H9 (cell line): ENCODE results near the gene FGD5. TPM values are rescaled to one million over a fixed set of nuclear protein-coding genes. Genes with fewer than 3 reads are reported as not detected.

ENCODE experiments used
- DNase-seq: peaks from one replicate; pipeline ENCODE4 v3.0.0-alpha.2; 2017
- H2AFZ ChIP-seq: one replicate; pipeline ENCODE4 v1.6.1; 2013; ENCODE audit warnings: mild to moderate bottlenecking, low read length, control low read depth, moderate library complexity
- H2AK5ac ChIP-seq: 2 replicates; pipeline ENCODE4 v1.6.1; 2013; ENCODE audit warnings: low read length, control low read depth, mixed read lengths; ENCODE audit not compliant: insufficient read length
- H2BK120ac ChIP-seq: one replicate; pipeline ENCODE4 v1.6.1; 2013; ENCODE audit warnings: low read depth, mild to moderate bottlenecking, low read length, control low read depth, inconsistent platforms; ENCODE audit not compliant: poor library complexity, severe bottlenecking
- H2BK12ac ChIP-seq: 2 replicates; pipeline ENCODE4 v1.6.1; 2013; ENCODE audit warnings: low read length, control low read depth, mixed read lengths, low read depth; ENCODE audit not compliant: insufficient read length
- H2BK15ac ChIP-seq: 2 replicates; pipeline ENCODE4 v1.6.1; 2013; ENCODE audit warnings: low read depth, low read length, control low read depth
- H2BK20ac ChIP-seq: one replicate; pipeline ENCODE4 v1.6.1; 2013; ENCODE audit warnings: low read depth, mild to moderate bottlenecking, low read length, control low read depth, inconsistent platforms; ENCODE audit not compliant: poor library complexity, severe bottlenecking
- H2BK5ac ChIP-seq: 2 replicates; pipeline ENCODE4 v1.6.1; 2013; ENCODE audit warnings: low read length, control low read depth, mixed read lengths; ENCODE audit not compliant: insufficient read length
- H3K14ac ChIP-seq: 2 replicates; pipeline ENCODE4 v1.6.1; 2013; ENCODE audit warnings: low read length, control low read depth; ENCODE audit not compliant: insufficient read depth
- H3K18ac ChIP-seq: 2 replicates; pipeline ENCODE4 v1.6.1; 2013; ENCODE audit warnings: low read depth, mild to moderate bottlenecking, mixed read lengths, low read length, control low read depth; ENCODE audit not compliant: insufficient read length
- H3K23ac ChIP-seq: 2 replicates; pipeline ENCODE4 v1.6.1; 2013; ENCODE audit warnings: low read length, control low read depth, mixed read lengths, low read depth; ENCODE audit not compliant: insufficient read length
- H3K23me2 ChIP-seq: 2 replicates; pipeline ENCODE4 v1.6.1; 2013; ENCODE audit warnings: low read depth, mild to moderate bottlenecking, mixed read lengths, low read length, control low read depth; ENCODE audit not compliant: insufficient read length, poor library complexity, severe bottlenecking
- H3K27ac ChIP-seq: 2 replicates; pipeline ENCODE4 v1.5.1; 2013; ENCODE audit warnings: low read length, control low read depth, mixed read lengths, low read depth; ENCODE audit not compliant: insufficient read length
- H3K27me3 ChIP-seq: 2 replicates; pipeline ENCODE4 v1.6.1; 2013; ENCODE audit warnings: low read length, control low read depth, inconsistent platforms; ENCODE audit not compliant: insufficient read depth
- H3K4ac ChIP-seq: 2 replicates; pipeline ENCODE4 v1.6.1; 2013; ENCODE audit warnings: low read depth, mild to moderate bottlenecking, control low read depth, inconsistent platforms, low read length, moderate library complexity
- H3K4me1 ChIP-seq: 2 replicates; pipeline ENCODE4 v1.6.1; 2013; ENCODE audit warnings: low read length, control low read depth, inconsistent platforms; ENCODE audit not compliant: insufficient read depth
- H3K4me2 ChIP-seq: 2 replicates; pipeline ENCODE4 v1.6.1; 2013; ENCODE audit warnings: low read length, control low read depth, mixed read lengths; ENCODE audit not compliant: insufficient read length, insufficient read depth
- H3K56ac ChIP-seq: 2 replicates; pipeline ENCODE4 v1.6.1; 2013; ENCODE audit warnings: low read depth, mild to moderate bottlenecking, mixed read lengths, low read length, control low read depth; ENCODE audit not compliant: insufficient read length
- H3K79me1 ChIP-seq: 2 replicates; pipeline ENCODE4 v1.6.1; 2013; ENCODE audit warnings: low read depth, mild to moderate bottlenecking, moderate library complexity, low read length, control low read depth, inconsistent platforms; ENCODE audit not compliant: insufficient read depth, poor library complexity, severe bottlenecking
- H3K79me2 ChIP-seq: 2 replicates; pipeline ENCODE4 v1.6.1; 2013; ENCODE audit warnings: low read length, control low read depth, inconsistent platforms; ENCODE audit not compliant: insufficient read depth
- H3K9ac ChIP-seq: 2 replicates; pipeline ENCODE4 v1.6.1; 2013; ENCODE audit warnings: low read length, control low read depth, mixed read lengths; ENCODE audit not compliant: insufficient read length; ENCODE audit errors: extremely low read depth
- H3K9me3 ChIP-seq: one replicate; pipeline ENCODE4 v1.6.1; 2013; ENCODE audit warnings: low read depth, low read length, inconsistent platforms; ENCODE audit not compliant: control insufficient read depth
- H3T11ph ChIP-seq: one replicate; pipeline ENCODE4 v1.6.1; 2013; ENCODE audit warnings: mild to moderate bottlenecking, low read length, control low read depth, inconsistent platforms
- H4K20me1 ChIP-seq: one replicate; pipeline ENCODE4 v1.6.1; 2013; ENCODE audit not compliant: control insufficient read depth, insufficient read length, insufficient read depth
- H4K5ac ChIP-seq: 2 replicates; pipeline ENCODE4 v1.6.1; 2013; ENCODE audit warnings: low read depth, mild to moderate bottlenecking, mixed read lengths, low read length, control low read depth; ENCODE audit not compliant: insufficient read length
- H4K8ac ChIP-seq: replicated peaks from 2 replicates; pipeline ENCODE4 v1.6.1; 2013; ENCODE audit warnings: low read length, control low read depth, mixed read lengths, low read depth; ENCODE audit not compliant: insufficient read length
- H4K91ac ChIP-seq: 2 replicates; pipeline ENCODE4 v1.6.1; 2013; ENCODE audit warnings: low read depth, mild to moderate bottlenecking, moderate library complexity, mixed read lengths, low read length, control low read depth; ENCODE audit not compliant: insufficient read length
- H3K27ac Mint-ChIP-seq, 3 experiments: 2 replicates in 2 of 3; 3 replicates in 1 of 3; pipeline ENCODE4 v1.8.0; 2020 to 2021; ENCODE audit warnings: mixed read lengths in 3 of 3, mild to moderate bottlenecking in 1 of 3, moderate library complexity in 1 of 3
- H3K27me3 Mint-ChIP-seq: 2 replicates; pipeline ENCODE4 v1.8.0; 2021; ENCODE audit warnings: low read depth, mild to moderate bottlenecking, moderate library complexity, mixed read lengths
- H3K36me3 Mint-ChIP-seq, 3 experiments: 2 replicates in 2 of 3; 3 replicates in 1 of 3; pipeline ENCODE4 v1.8.0; 2020 to 2021; ENCODE audit warnings: low read depth in 3 of 3, mixed read lengths in 3 of 3; ENCODE audit not compliant: insufficient read depth in 1 of 3
- H3K4me1 Mint-ChIP-seq, 2 experiments: 2 replicates each; pipeline ENCODE4 v1.8.0; 2020; ENCODE audit warnings: mixed read lengths in 2 of 2
- H3K4me3 Mint-ChIP-seq, 2 experiments: 2 replicates in 1 of 2; 3 replicates in 1 of 2; pipeline ENCODE4 v1.8.0; 2020 to 2021; ENCODE audit warnings: mild to moderate bottlenecking in 2 of 2, mixed read lengths in 2 of 2, moderate library complexity in 1 of 2
- H3K9me3 Mint-ChIP-seq, 2 experiments: 2 replicates in 1 of 2; 3 replicates in 1 of 2; pipeline ENCODE4 v1.8.0; 2020; ENCODE audit warnings: mild to moderate bottlenecking in 2 of 2, mixed read lengths in 2 of 2, moderate library complexity in 1 of 2
- WGBS: extraction: QIAGEN DNeasy Blood & Tissue Kit; methylation state at CpG from one replicate; pipeline ENCODE4 v1.1.7; 2013; ENCODE audit warnings: missing lambda C conversion rate, low lambda C conversion rate, mixed read lengths; ENCODE audit not compliant: insufficient read length; ENCODE audit errors: extremely low coverage; 5-methylcytosine and 5-hydroxymethylcytosine counted together
- total RNA-seq: library from RNA; stranded (reverse); gene quantifications from 2 replicates; pipeline ENCODE4 v1.2.1, GENCODE V29; 2021
- TF ChIP-seq, protein P1 (sequence below): fragments of 200-600 bp; sonication (generic); conservative IDR thresholded peaks from 3 replicates; pipeline ENCODE4 v1.8.0; 2021; ENCODE audit warnings: antibody characterized with exemption, mild to moderate bottlenecking

Gene FGD5
- total RNA-seq, 1 experiment from 2014 or later, result 7.8 TPM

DNA sequence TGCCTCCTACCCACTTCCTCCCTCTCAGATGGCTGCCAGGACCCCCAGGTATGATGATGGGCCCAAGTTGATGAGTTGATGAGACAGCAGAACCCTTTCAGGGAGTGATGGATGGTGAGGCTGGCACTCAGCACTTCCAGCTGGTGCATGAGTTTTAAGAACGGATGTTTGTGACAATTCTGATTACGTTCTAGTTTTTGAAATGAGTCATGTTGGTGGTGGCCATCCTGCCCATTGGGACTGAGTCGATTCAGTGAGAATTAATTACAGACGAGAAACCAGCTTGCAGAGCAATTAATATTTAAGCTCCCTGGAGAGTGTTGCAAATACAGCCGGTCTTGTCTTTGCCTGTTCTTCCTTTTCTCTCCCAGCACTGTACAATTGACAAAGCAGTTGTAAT lies 71.7 kb downstream of the FGD5 start:
- no peak overlapping the region for H3K9ac ChIP-seq

More for the DNA sequence above, 71.7 kb downstream of the FGD5 start:
- Histone ChIP-seq H3K79me1 (no peaks in the 10 kb centered on the region), H2AFZ (no peak overlapping the region), H4K5ac (no peak overlapping the region), H4K8ac (no peak overlapping the region), H3K23me2 (no peaks in the 10 kb centered on the region), H2AK5ac (no peak overlapping the region), H3K18ac (no peak overlapping the region), H3K79me2 (no peaks in the 10 kb centered on the region), H4K20me1 (no peaks in the 10 kb centered on the region), H2BK20ac (no peak overlapping the region), H4K91ac (no peak overlapping the region), H2BK5ac (no peak overlapping the region), H3K9me3 (no peaks in the 10 kb centered on the region), H2BK120ac (no peak overlapping the region), H3T11ph (no peak overlapping the region), H3K4me1 (no peaks in the 10 kb centered on the region; the same call in 1 of the 2 replicates), H3K23ac (no peak overlapping the region), H3K56ac (no peak overlapping the region), H3K27ac (no peak overlapping the region), H2BK15ac (no peak overlapping the region), H3K27me3 (no peaks in the 10 kb centered on the region), H2BK12ac (no peak overlapping the region), H3K14ac (no peak overlapping the region), H3K4me2 (no peak overlapping the region), H3K4ac (no peak overlapping the region)
- Mint-ChIP-seq H3K27ac (no peak overlapping the region), H3K9me3 (no peaks in the 10 kb centered on the region), H3K36me3 (no peaks in the 10 kb centered on the region; a peak in 1 of 7 replicates), H3K4me1 (peaks cover 5 to 8% of the 10 kb centered on the region in 2 experiments; a peak in 3 of 4 replicates), H3K27me3 (peaks cover 1% of the 10 kb centered on the region; the same call in 1 of the 2 replicates), H3K4me3 (no peak overlapping the region)
- TF ChIP-seq, protein P1, sequence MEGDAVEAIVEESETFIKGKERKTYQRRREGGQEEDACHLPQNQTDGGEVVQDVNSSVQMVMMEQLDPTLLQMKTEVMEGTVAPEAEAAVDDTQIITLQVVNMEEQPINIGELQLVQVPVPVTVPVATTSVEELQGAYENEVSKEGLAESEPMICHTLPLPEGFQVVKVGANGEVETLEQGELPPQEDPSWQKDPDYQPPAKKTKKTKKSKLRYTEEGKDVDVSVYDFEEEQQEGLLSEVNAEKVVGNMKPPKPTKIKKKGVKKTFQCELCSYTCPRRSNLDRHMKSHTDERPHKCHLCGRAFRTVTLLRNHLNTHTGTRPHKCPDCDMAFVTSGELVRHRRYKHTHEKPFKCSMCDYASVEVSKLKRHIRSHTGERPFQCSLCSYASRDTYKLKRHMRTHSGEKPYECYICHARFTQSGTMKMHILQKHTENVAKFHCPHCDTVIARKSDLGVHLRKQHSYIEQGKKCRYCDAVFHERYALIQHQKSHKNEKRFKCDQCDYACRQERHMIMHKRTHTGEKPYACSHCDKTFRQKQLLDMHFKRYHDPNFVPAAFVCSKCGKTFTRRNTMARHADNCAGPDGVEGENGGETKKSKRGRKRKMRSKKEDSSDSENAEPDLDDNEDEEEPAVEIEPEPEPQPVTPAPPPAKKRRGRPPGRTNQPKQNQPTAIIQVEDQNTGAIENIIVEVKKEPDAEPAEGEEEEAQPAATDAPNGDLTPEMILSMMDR, result no peak
- no CpG with 5 or more reads among the region's 5 CpGs for WGBS
- no peak for DNase-seq
